Measurements from ENCODE around the gene GPR135. TPM values are rescaled to one million over a fixed set of nuclear protein-coding genes. Genes with fewer than 3 reads are reported as not detected.

Gene GPR135
- total RNA-seq, 1 experiment from 2014 or later: 6.7 TPM

- Histone ChIP-seq H3K9me2 (replicated peaks; ENCODE audit: low read length) (no peaks in the 10 kb centered on the region), H3F3A (ENCODE audit: low read length, unreplicated experiment) (peaks cover 4% of the 10 kb centered on the region), H3K4me2 (ENCODE audit: low read length) (peak overlapping the region; percentile 87), H3K4me3 (ENCODE audit: low read length) (peak overlapping the region; percentile 72), H3K9ac (ENCODE audit: low read length) (peak overlapping the region; percentile 46), H3K9me3 (ENCODE audit: low read length) (no peaks in the 10 kb centered on the region), H3K27me3 (ENCODE audit: low read length) (no peaks in the 10 kb centered on the region), H3K36me3 (ENCODE audit: low read depth, low read length) (0 out of 2 replicates have a peak, but pooled peaks cover 3% of the 10 kb centered on the region), H2AFZ (ENCODE audit: low read length) (peak overlapping the region; percentile 86), H4K20me1 (ENCODE audit: low read length) (no peaks in the 10 kb centered on the region), H3K27ac (ENCODE audit: low read length) (no peak overlapping the region), H3K79me2 (ENCODE audit: low read length) (no peaks in the 10 kb centered on the region; the same call in 1 of the 2 replicates), H3K4me1 (ENCODE audit: insufficient read depth, low read length) (peaks cover 9% of the 10 kb centered on the region)
- TF ChIP-seq EZH2phosphoT487 (IDR thresholded peaks at IDR 0.05; ENCODE audit: borderline replicate concordance, low read length) (no peak), CTCF (conservative IDR thresholded peaks at IDR 0.05; ENCODE audit: low read depth, low read length) (no peak), EZH2 (IDR thresholded peaks at IDR 0.05; ENCODE audit: low read length, unreplicated experiment) (no peak)
- ChIA-PET POLR2A (ENCODE audit: unreplicated experiment) (interaction anchor here (0.6 kb wide), 2 partner anchors 104 to 523 kb away, joined by 3 to 4 read pairs; no protein-coding TSS in a partner anchor), CTCF (interaction anchor here (0.6 kb wide), 2 partner anchors 20 to 32 kb away, joined by 3 to 8 read pairs; partner anchors contain the start of genes JKAMP and L3HYPDH)
- BruUV-seq (replicated peaks): no TSS peak
- peak; percentile 87 for DNase-seq
- peak; percentile 82 for ATAC-seq
- intact Hi-C loops (cut with micrococcal nuclease): loop anchor here (1.0 kb wide), 1 partner anchor 18 kb away; no protein-coding TSS in a partner anchor
These were observed 479 bp downstream of the GPR135 start for GRCh38 chr14:59464486-59465315.

- ATAC-seq (no peak), DNase-seq (no peak)
- Histone ChIP-seq H3K36me3 (ENCODE audit: low read depth, low read length) (0 out of 2 replicates have a peak, but pooled peaks cover 3% of the 10 kb centered on the region), H2AFZ (ENCODE audit: low read length) (peak overlapping the region; percentile 86), H3K4me3 (ENCODE audit: low read length) (peak overlapping the region; percentile 72), H3K27ac (ENCODE audit: low read length) (no peak overlapping the region), H3K9ac (ENCODE audit: low read length) (peak overlapping the region; percentile 46; the same call in 1 of the 2 replicates), H3K4me1 (ENCODE audit: insufficient read depth, low read length) (peaks cover 9% of the 10 kb centered on the region), H3K27me3 (ENCODE audit: low read length) (no peaks in the 10 kb centered on the region), H4K20me1 (ENCODE audit: low read length) (no peaks in the 10 kb centered on the region), H3K4me2 (ENCODE audit: low read length) (peak overlapping the region; percentile 87), H3F3A (ENCODE audit: low read length, unreplicated experiment) (peaks cover 4% of the 10 kb centered on the region), H3K79me2 (ENCODE audit: low read length) (no peaks in the 10 kb centered on the region; the same call in 1 of the 2 replicates), H3K9me2 (replicated peaks; ENCODE audit: low read length) (no peaks in the 10 kb centered on the region), H3K9me3 (ENCODE audit: low read length) (no peaks in the 10 kb centered on the region)
- TF ChIP-seq EZH2phosphoT487 (IDR thresholded peaks at IDR 0.05; ENCODE audit: borderline replicate concordance, low read length): no peak
- TF ChIP-seq EZH2 (IDR thresholded peaks at IDR 0.05; ENCODE audit: low read length, unreplicated experiment): no peak
- no peak for TF ChIP-seq CTCF (conservative IDR thresholded peaks at IDR 0.05; ENCODE audit: low read depth, low read length)
- BruUV-seq (replicated peaks): no TSS peak
- ChIA-PET CTCF (interaction anchor here (0.6 kb wide), 1 partner anchor 20 kb away, joined by 3 read pairs; the partner anchor contains the start of genes JKAMP and L3HYPDH), POLR2A (ENCODE audit: unreplicated experiment) (interaction anchor here (0.6 kb wide), 1 partner anchor 522 kb away, joined by 3 read pairs; no protein-coding TSS in a partner anchor)
- intact Hi-C loops (cut with micrococcal nuclease): no loop called here
These were observed 1.2 kb downstream of the GPR135 start for GRCh38 chr14:59463787-59464485.
